ENCODE measurements around the gene CACNA1C. TPM values are rescaled to one million over a fixed set of nuclear protein-coding genes. Genes with fewer than 3 reads are reported as not detected.
A peak's percentile ranks its signal among the peaks of the same experiment; 100 is the strongest.

CACNA1C gene
- polyA plus RNA-seq, 4 donors, result 0.67 to 2.5 (median 2.0) TPM

GRCh38 chr12:2166696-2167095 is 113.9 kb downstream of the CACNA1C start:
- peaks cover 0 to 9% of the 10 kb centered on the region in 2 donors for H3K9me3 ChIP-seq (ENCODE audit: control insufficient read depth in 2 of 2, insufficient read depth in 1 of 2, low read depth in 1 of 2, low read length in 1 of 2)
- no peak overlapping the region for H3K4me3 ChIP-seq (ENCODE audit: low read depth in 1 of 3, low read length in 3 of 3)
- 67 to 81% (median 69%) methylated on average over 5 of the region's 5 CpGs for WGBS, 3 donors
- no peaks in the 10 kb centered on the region for H3K27me3 ChIP-seq (ENCODE audit: control insufficient read depth in 3 of 3, insufficient read depth in 3 of 3, low read length in 3 of 3)
- no peaks in the 10 kb centered on the region for H3K36me3 ChIP-seq (ENCODE audit: control insufficient read depth in 3 of 3, insufficient read depth in 2 of 3, low read depth in 1 of 3, low read length in 3 of 3)
- no peak overlapping the region for H3K27ac ChIP-seq (ENCODE audit: low read depth in 1 of 3, low read length in 2 of 3)
- FAIRE-seq (no peak), DNase-seq (no peak)
- peaks cover 4 to 34% (median 21%) of the 10 kb centered on the region in 3 donors for H3K4me1 ChIP-seq (ENCODE audit: control insufficient read depth in 3 of 3, insufficient read depth in 2 of 3, low read depth in 1 of 3, low read length in 2 of 3)

- DNase-seq (no peak), FAIRE-seq (no peak)
- Histone ChIP-seq H3K27me3 (ENCODE audit: control insufficient read depth in 3 of 3, insufficient read depth in 3 of 3, low read length in 3 of 3) (no peaks in the 10 kb centered on the region), H3K4me3 (ENCODE audit: low read depth in 1 of 3, low read length in 3 of 3) (no peak overlapping the region), H3K9me3 (ENCODE audit: control insufficient read depth in 2 of 2, insufficient read depth in 1 of 2, low read depth in 1 of 2, low read length in 1 of 2) (peaks cover 0 to 9% of the 10 kb centered on the region in 2 donors), H3K4me1 (ENCODE audit: control insufficient read depth in 3 of 3, insufficient read depth in 2 of 3, low read depth in 1 of 3, low read length in 2 of 3) (peaks cover 4 to 34% (median 17%) of the 10 kb centered on the region in 3 donors), H3K27ac (ENCODE audit: low read depth in 1 of 3, low read length in 2 of 3) (no peak overlapping the region), H3K36me3 (ENCODE audit: control insufficient read depth in 3 of 3, insufficient read depth in 2 of 3, low read depth in 1 of 3, low read length in 3 of 3) (no peaks in the 10 kb centered on the region)
These were observed 114.4 kb downstream of the CACNA1C start for GRCh38 chr12:2167231-2167630.

- DNase-seq (peak; percentile 96 to 99), FAIRE-seq (no peak)
- WGBS, 3 donors, result 20 to 66% (median 43%) methylated on average over 6 of the region's 6 CpGs
- H3K9me3 ChIP-seq (ENCODE audit: control insufficient read depth in 2 of 2, insufficient read depth in 1 of 2, low read depth in 1 of 2, low read length in 1 of 2), result peaks cover 0 to 9% of the 10 kb centered on the region in 2 donors
- no peak overlapping the region for H3K4me3 ChIP-seq (ENCODE audit: low read depth in 1 of 3, low read length in 3 of 3)
- peak overlapping the region; percentile 58 to 84 (median 78) for H3K27ac ChIP-seq (ENCODE audit: low read depth in 1 of 3, low read length in 2 of 3)
- H3K36me3 ChIP-seq (ENCODE audit: control insufficient read depth in 3 of 3, insufficient read depth in 2 of 3, low read depth in 1 of 3, low read length in 3 of 3), result no peaks in the 10 kb centered on the region
- no peaks in the 10 kb centered on the region for H3K27me3 ChIP-seq (ENCODE audit: control insufficient read depth in 3 of 3, insufficient read depth in 3 of 3, low read length in 3 of 3)
- H3K4me1 ChIP-seq (ENCODE audit: control insufficient read depth in 3 of 3, insufficient read depth in 2 of 3, low read depth in 1 of 3, low read length in 2 of 3), result peaks cover 2 to 34% (median 9%) of the 10 kb centered on the region in 3 donors
These were observed 116.0 kb downstream of the CACNA1C start for GRCh38 chr12:2168808-2169207.

GRCh38 chr12:2169489-2169888 is 116.7 kb downstream of the CACNA1C start:
- H3K36me3 ChIP-seq (ENCODE audit: control insufficient read depth in 3 of 3, insufficient read depth in 2 of 3, low read depth in 1 of 3, low read length in 3 of 3), result no peaks in the 10 kb centered on the region
- no peak overlapping the region for H3K4me3 ChIP-seq (ENCODE audit: low read depth in 1 of 3, low read length in 3 of 3)
- peak in 1 of 2 donors; percentile 38 for DNase-seq
- H3K9me3 ChIP-seq (ENCODE audit: control insufficient read depth in 2 of 2, insufficient read depth in 1 of 2, low read depth in 1 of 2, low read length in 1 of 2), result peaks cover 0 to 9% of the 10 kb centered on the region in 2 donors
- 73 to 83% (median 83%) methylated on average over 4 of the region's 4 CpGs for WGBS, 3 donors
- no peak for FAIRE-seq
- H3K4me1 ChIP-seq (ENCODE audit: control insufficient read depth in 3 of 3, insufficient read depth in 2 of 3, low read depth in 1 of 3, low read length in 2 of 3), result peaks cover 2 to 34% (median 6%) of the 10 kb centered on the region in 3 donors
- no peaks in the 10 kb centered on the region for H3K27me3 ChIP-seq (ENCODE audit: control insufficient read depth in 3 of 3, insufficient read depth in 3 of 3, low read length in 3 of 3)
- peak overlapping the region; percentile 32 to 84 (median 78) for H3K27ac ChIP-seq (ENCODE audit: low read depth in 1 of 3, low read length in 2 of 3)

GRCh38 chr12:2169940-2170339 is 117.2 kb downstream of the CACNA1C start:
- FAIRE-seq (no peak), DNase-seq (no peak)
- no peaks in the 10 kb centered on the region for H3K27me3 ChIP-seq (ENCODE audit: control insufficient read depth in 3 of 3, insufficient read depth in 3 of 3, low read length in 3 of 3)
- H3K36me3 ChIP-seq (ENCODE audit: control insufficient read depth in 3 of 3, insufficient read depth in 2 of 3, low read depth in 1 of 3, low read length in 3 of 3), result no peaks in the 10 kb centered on the region
- H3K4me1 ChIP-seq (ENCODE audit: control insufficient read depth in 3 of 3, insufficient read depth in 2 of 3, low read depth in 1 of 3, low read length in 2 of 3), result peaks cover 2 to 34% (median 6%) of the 10 kb centered on the region in 3 donors
- WGBS, 3 donors, result 85 to 93% (median 87%) methylated on average over 2 of the region's 2 CpGs
- peak overlapping the region; percentile 32 to 84 (median 78) for H3K27ac ChIP-seq (ENCODE audit: low read depth in 1 of 3, low read length in 2 of 3)
- H3K4me3 ChIP-seq (ENCODE audit: low read depth in 1 of 3, low read length in 3 of 3), result no peak overlapping the region
- peaks cover 0 to 9% of the 10 kb centered on the region in 2 donors for H3K9me3 ChIP-seq (ENCODE audit: control insufficient read depth in 2 of 2, insufficient read depth in 1 of 2, low read depth in 1 of 2, low read length in 1 of 2)

GRCh38 chr12:2170376-2170775 is 117.6 kb downstream of the CACNA1C start:
- peak in 1 of 2 donors; percentile 23 for DNase-seq
- H3K27ac ChIP-seq (ENCODE audit: low read depth in 1 of 3, low read length in 2 of 3), result peak overlapping the region in 1 of 3 donors; percentile 79
- H3K9me3 ChIP-seq (ENCODE audit: control insufficient read depth in 2 of 2, insufficient read depth in 1 of 2, low read depth in 1 of 2, low read length in 1 of 2), result peaks cover 0 to 9% of the 10 kb centered on the region in 2 donors
- H3K36me3 ChIP-seq (ENCODE audit: control insufficient read depth in 3 of 3, insufficient read depth in 2 of 3, low read depth in 1 of 3, low read length in 3 of 3), result no peaks in the 10 kb centered on the region
- H3K4me1 ChIP-seq (ENCODE audit: control insufficient read depth in 3 of 3, insufficient read depth in 2 of 3, low read depth in 1 of 3, low read length in 2 of 3), result peaks cover 2 to 34% (median 6%) of the 10 kb centered on the region in 3 donors
- no peak for FAIRE-seq
- H3K27me3 ChIP-seq (ENCODE audit: control insufficient read depth in 3 of 3, insufficient read depth in 3 of 3, low read length in 3 of 3), result no peaks in the 10 kb centered on the region
- WGBS, 3 donors, result 63 to 86% (median 67%) methylated on average over 1 of the region's 1 CpG
- H3K4me3 ChIP-seq (ENCODE audit: low read depth in 1 of 3, low read length in 3 of 3), result no peak overlapping the region

GRCh38 chr12:2171672-2172426 is 119.1 kb downstream of the CACNA1C start:
- FAIRE-seq (no peak), DNase-seq (peak; percentile 30 to 57)
- Histone ChIP-seq H3K27me3 (ENCODE audit: control insufficient read depth in 3 of 3, insufficient read depth in 3 of 3, low read length in 3 of 3) (peaks cover 0 to 3% (median 0%) of the 10 kb centered on the region in 3 donors), H3K4me1 (ENCODE audit: control insufficient read depth in 3 of 3, insufficient read depth in 2 of 3, low read depth in 1 of 3, low read length in 2 of 3) (peaks cover 2 to 34% (median 6%) of the 10 kb centered on the region in 3 donors), H3K4me3 (ENCODE audit: low read depth in 1 of 3, low read length in 3 of 3) (no peak overlapping the region), H3K9me3 (ENCODE audit: control insufficient read depth in 2 of 2, insufficient read depth in 1 of 2, low read depth in 1 of 2, low read length in 1 of 2) (peaks cover 0 to 9% of the 10 kb centered on the region in 2 donors), H3K27ac (ENCODE audit: low read depth in 1 of 3, low read length in 2 of 3) (peak overlapping the region in 1 of 3 donors; percentile 46), H3K36me3 (ENCODE audit: control insufficient read depth in 3 of 3, insufficient read depth in 2 of 3, low read depth in 1 of 3, low read length in 3 of 3) (no peaks in the 10 kb centered on the region)
- 77 to 89% (median 84%) methylated on average over 11 of the region's 11 CpGs for WGBS, 3 donors

GRCh38 chr12:2172491-2173214 is 119.9 kb downstream of the CACNA1C start:
- peak overlapping the region in 1 of 3 donors; percentile 5 for H3K27ac ChIP-seq (ENCODE audit: low read depth in 1 of 3, low read length in 2 of 3)
- H3K4me3 ChIP-seq (ENCODE audit: low read depth in 1 of 3, low read length in 3 of 3), result no peak overlapping the region
- H3K27me3 ChIP-seq (ENCODE audit: control insufficient read depth in 3 of 3, insufficient read depth in 3 of 3, low read length in 3 of 3), result peaks cover 0 to 3% (median 0%) of the 10 kb centered on the region in 3 donors
- H3K4me1 ChIP-seq (ENCODE audit: control insufficient read depth in 3 of 3, insufficient read depth in 2 of 3, low read depth in 1 of 3, low read length in 2 of 3), result peaks cover 2 to 34% (median 6%) of the 10 kb centered on the region in 3 donors
- H3K9me3 ChIP-seq (ENCODE audit: control insufficient read depth in 2 of 2, insufficient read depth in 1 of 2, low read depth in 1 of 2, low read length in 1 of 2), result peaks cover 0 to 3% of the 10 kb centered on the region in 2 donors
- WGBS, 3 donors, result 49 to 67% (median 53%) methylated on average over 12 of the region's 12 CpGs
- FAIRE-seq, result no peak
- no peak for DNase-seq
- no peaks in the 10 kb centered on the region for H3K36me3 ChIP-seq (ENCODE audit: control insufficient read depth in 3 of 3, insufficient read depth in 2 of 3, low read depth in 1 of 3, low read length in 3 of 3)
